LNCAP (cell line): ENCODE data around the gene LRSAM1.

Experiments
- CTCF ChIP-seq: fragments of 450-650 bp; IDR thresholded peaks from 2 replicates; pipeline ENCODE4 v1.5.1; 2017; ENCODE audit warnings: mild to moderate bottlenecking

The LRSAM1 gene

GRCh38 chr9:127467621-127468020 is 16.3 kb downstream of the LRSAM1 start:
- no peak for TF ChIP-seq CTCF

- TF ChIP-seq CTCF, result no peak
These were observed 19.4 kb downstream of the LRSAM1 start for GRCh38 chr9:127470662-127471061.

GRCh38 chr9:127473501-127473900 is 22.2 kb downstream of the LRSAM1 start:
- no peak for TF ChIP-seq CTCF

- no peak for TF ChIP-seq CTCF
These were observed 22.6 kb downstream of the LRSAM1 start for GRCh38 chr9:127473932-127474331.

GRCh38 chr9:127474592-127474991 is 23.3 kb downstream of the LRSAM1 start:
- no peak for TF ChIP-seq CTCF

- TF ChIP-seq CTCF, result no peak
These were observed 28.3 kb downstream of the LRSAM1 start for GRCh38 chr9:127479507-127480081.

GRCh38 chr9:127482662-127483061 is 31.4 kb downstream of the LRSAM1 start:
- TF ChIP-seq CTCF, result no peak

GRCh38 chr9:127485995-127486394 is 34.7 kb downstream of the LRSAM1 start:
- no peak for TF ChIP-seq CTCF
